GM13977 (cell line): Measurements from ENCODE around the gene DCTPP1.
"Not testable (repeated sequence)": the region's sequence is repeated elsewhere in the genome, so short reads cannot be mapped to it uniquely, and the experiment has no call there.

Experiments
- DNase-seq: peaks from one replicate; pipeline ENCODE4 v3.0.0; 2012; ENCODE audit warnings: low spot score
- CTCF ChIP-seq: IDR thresholded peaks from 2 replicates; pipeline ENCODE4 v1.5.1; 2012; ENCODE audit warnings: mild to moderate bottlenecking, control low read depth; ENCODE audit not compliant: insufficient read depth; ENCODE audit errors: extremely low read depth, missing control alignments
- in situ Hi-C: fragments of 300-500 bp; cut with MboI; formaldehyde crosslinking; loops from one replicate; pipeline ENCODE4 v1.12.0; 2022; ENCODE audit warnings: low sequenced_read_pairs, low pct_unique_long_range_greater_than_20kb, mixed read lengths, inconsistent platforms; ENCODE audit not compliant: unreplicated experiment

The DCTPP1 gene

GRCh38 chr16:30457743-30458560 lies 28.1 kb upstream of the DCTPP1 start:
- no peak for DNase-seq
- in situ Hi-C loops: loop anchor here (10.0 kb wide), 1 partner anchor 77 kb away; the partner anchor contains the start of gene ZNF747
- TF ChIP-seq CTCF: no peak

GRCh38 chr16:30457256-30457655 lies 27.4 kb upstream of the DCTPP1 start:
- in situ Hi-C loops: loop anchor here (10.0 kb wide), 1 partner anchor 78 kb away; the partner anchor contains the start of gene ZNF747
- DNase-seq: no peak
- TF ChIP-seq CTCF: no peak

- DNase-seq: peak; percentile 42
- no peak for TF ChIP-seq CTCF
- in situ Hi-C loops: loop anchor here (10.0 kb wide), 1 partner anchor 78 kb away; the partner anchor contains the start of gene ZNF747
Observed at GRCh38 chr16:30456302-30456701, 26.5 kb upstream of the DCTPP1 start.

- DNase-seq: not testable (repeated sequence)
Observed at GRCh38 chr16:30452709-30453580, 23.1 kb upstream of the DCTPP1 start.

GRCh38 chr16:30449116-30449435 lies 19.2 kb upstream of the DCTPP1 start:
- in situ Hi-C loops: no loop called here
- no peak for TF ChIP-seq CTCF
- no peak for DNase-seq

More at GRCh38 chr16:30452709-30453580, 23.1 kb upstream of the DCTPP1 start:
- in situ Hi-C loops: loop anchor here (10.0 kb wide), 1 partner anchor 82 kb away; the partner anchor contains the start of gene ZNF747

GRCh38 chr16:30447512-30448226 lies 17.8 kb upstream of the DCTPP1 start:
- in situ Hi-C loops: no loop called here

More at GRCh38 chr16:30447512-30448226, 17.8 kb upstream of the DCTPP1 start:
- TF ChIP-seq CTCF: no peak
- no peak for DNase-seq
